C1 segment of cervical spinal cord (tissue), 14 donors: ENCODE results near the gene RMI2.
A peak's percentile ranks its signal among the peaks of the same experiment; 100 is the strongest.

Experiments
- DNase-seq, 14 donors: peaks; one replicate each; lab custom pipeline; 2025; lab: John Stamatoyannopoulos, UW

RMI2 gene

DNA sequence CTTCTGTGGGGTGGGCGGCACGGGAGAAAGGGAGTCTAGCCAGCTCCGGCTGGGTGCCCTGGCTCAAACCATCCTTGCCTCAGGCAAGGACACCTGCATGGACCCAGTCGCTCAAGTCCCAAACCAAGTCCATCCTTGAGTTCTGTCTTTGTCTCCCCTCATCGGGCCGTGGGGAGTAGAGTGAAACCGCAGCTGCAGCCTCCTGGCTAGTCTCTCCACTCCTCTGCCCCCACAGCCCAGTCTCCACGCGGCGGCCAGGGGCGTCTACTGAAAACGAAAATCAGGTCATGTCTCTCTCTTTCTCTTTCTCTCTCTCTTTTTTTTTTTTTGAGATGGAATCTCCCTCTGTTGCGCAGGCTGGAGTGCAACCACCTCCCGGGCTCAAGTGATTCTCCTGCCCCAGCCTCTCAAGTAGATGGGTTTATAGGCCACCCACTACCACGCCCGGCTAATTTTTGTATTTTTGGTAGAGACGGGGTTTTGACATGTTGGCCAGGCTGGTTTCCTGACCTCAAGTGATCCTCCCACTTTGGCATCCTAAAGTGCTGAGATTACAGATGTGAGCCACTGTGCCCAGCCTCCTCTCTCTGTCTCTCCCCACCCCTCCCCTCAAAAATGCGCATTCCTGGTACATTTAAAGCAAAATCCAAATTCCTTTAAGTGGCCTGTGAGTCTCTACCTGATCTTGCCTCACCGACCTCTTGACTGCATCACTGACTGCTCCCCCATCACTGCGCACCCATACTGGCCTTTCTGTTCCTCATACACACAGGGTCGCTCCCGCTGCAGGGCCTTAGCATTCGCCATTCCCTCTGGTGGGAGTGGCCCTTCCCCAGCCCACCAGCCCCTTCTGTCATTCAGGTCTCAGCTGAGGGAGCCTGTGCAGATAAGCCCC, 17.7 kb upstream of the RMI2 start:
- no peak for DNase-seq

DNA sequence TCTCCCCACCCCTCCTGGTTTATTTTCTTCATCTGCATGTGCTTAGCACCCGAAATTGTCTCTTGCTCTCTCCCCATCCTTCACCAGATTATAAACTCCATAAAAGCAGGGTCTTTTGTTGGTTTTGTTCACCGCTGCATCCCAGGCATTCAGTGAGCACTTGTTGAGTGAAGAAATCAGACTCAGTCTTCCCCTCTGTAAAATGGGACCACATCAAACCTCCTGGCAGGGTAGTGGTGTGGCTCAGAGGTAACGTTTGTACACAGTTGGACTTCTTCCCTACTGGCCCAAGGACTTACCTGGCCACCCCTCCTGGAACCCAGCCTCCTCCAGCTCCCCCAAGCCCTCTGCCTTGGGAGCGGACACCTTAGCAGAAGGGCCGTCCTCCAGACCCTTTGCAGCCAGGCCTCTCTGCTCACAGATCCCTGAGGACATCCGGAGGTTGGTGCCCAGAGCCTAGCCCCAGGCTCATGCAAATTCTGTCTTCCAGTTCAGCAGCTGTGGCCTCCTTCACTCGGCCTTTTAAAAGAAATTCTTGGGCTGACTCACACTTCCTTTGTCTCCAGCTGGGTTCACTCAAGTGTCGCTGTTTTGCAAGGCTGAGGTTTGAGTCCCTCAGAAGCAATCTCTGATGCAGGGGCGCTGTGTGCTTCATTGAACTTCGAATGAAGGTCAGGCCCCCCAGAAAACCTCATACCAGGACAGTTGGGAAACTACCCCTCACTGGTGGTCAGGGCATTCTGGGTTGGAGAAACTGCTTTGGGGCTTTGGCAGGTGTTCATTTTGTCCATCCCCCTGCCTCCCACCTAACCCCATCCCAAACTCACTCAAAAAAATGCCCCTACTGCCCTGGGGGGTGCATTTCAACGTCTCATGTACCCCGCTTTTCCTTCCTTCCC, 16.8 kb upstream of the RMI2 start:
- DNase-seq = peak in 3 of 14 donors; percentile 3 to 30 (median 4)

GRCh38 chr16:11329071-11329491, 16.2 kb upstream of the RMI2 start:
- DNase-seq = no peak

DNA sequence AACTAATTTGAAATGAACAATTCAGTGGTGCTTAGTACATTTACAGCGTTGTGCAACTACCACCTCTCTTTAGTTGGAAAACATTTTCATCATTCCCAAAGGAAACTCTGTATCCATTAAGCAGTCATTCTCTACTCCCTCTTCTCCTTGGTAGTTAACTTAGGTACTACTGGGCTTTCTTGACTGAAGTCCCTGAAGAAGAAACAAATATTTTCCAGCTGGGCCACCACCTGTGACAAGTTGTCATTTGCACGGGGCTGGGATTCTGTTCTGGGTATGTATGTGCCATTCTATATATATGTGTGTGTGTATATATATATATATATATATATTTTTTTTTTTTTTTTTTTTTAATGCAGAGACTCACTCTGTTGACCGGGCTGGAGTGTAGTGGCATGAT, 15.4 kb upstream of the RMI2 start:
- DNase-seq = no peak

GRCh38 chr16:11330526-11331237, 14.6 kb upstream of the RMI2 start:
- no peak for DNase-seq

DNA sequence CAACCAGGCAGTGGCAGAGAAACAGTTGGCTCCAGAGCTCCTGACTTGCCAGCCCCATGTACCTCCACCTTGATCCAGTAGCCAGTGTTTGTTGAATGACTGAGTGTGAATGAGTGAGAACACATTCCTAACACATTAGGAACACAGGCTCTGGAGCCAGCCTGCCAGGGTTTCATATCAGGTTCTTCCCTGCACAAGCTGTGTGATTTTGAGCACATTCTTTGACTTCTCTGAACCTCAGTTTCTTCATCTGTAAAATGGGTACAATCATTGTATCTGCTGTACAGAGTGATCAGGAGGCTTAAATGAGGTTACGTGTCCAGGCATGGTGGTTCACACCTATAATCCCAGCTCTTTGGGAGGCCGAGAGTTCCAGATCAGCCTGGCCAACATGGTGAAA, 13.3 kb upstream of the RMI2 start:
- no peak for DNase-seq

GRCh38 chr16:11333010-11333409, 12.2 kb upstream of the RMI2 start:
- no peak for DNase-seq

GRCh38 chr16:11333702-11334101, 11.6 kb upstream of the RMI2 start:
- no peak for DNase-seq

- no peak for DNase-seq
Measured at GRCh38 chr16:11334831-11335404, 10.3 kb upstream of the RMI2 start.

- DNase-seq = no peak
Measured at GRCh38 chr16:11339075-11339474, 6.2 kb upstream of the RMI2 start.

DNA sequence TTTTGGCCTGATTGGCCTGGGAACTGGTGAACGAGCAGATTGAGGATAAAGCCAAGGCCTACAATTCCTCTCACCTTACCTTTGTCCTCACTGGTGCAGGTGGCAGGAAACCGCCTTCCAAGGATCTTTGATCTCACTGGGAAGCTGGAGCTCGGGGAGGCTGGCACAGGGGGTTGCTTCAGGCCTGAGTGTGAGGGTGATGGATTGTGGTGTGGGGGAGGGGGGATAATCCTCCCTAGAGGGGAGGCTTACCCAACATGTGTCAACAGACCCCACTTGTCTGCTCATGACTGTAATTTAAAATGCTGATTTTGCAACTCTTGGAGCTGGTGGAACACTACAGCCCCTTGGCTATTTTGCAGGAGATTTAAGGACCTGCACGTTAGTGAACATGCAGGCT, 4.5 kb upstream of the RMI2 start:
- DNase-seq = no peak

GRCh38 chr16:11341371-11341770, 3.9 kb upstream of the RMI2 start:
- DNase-seq = no peak

DNA sequence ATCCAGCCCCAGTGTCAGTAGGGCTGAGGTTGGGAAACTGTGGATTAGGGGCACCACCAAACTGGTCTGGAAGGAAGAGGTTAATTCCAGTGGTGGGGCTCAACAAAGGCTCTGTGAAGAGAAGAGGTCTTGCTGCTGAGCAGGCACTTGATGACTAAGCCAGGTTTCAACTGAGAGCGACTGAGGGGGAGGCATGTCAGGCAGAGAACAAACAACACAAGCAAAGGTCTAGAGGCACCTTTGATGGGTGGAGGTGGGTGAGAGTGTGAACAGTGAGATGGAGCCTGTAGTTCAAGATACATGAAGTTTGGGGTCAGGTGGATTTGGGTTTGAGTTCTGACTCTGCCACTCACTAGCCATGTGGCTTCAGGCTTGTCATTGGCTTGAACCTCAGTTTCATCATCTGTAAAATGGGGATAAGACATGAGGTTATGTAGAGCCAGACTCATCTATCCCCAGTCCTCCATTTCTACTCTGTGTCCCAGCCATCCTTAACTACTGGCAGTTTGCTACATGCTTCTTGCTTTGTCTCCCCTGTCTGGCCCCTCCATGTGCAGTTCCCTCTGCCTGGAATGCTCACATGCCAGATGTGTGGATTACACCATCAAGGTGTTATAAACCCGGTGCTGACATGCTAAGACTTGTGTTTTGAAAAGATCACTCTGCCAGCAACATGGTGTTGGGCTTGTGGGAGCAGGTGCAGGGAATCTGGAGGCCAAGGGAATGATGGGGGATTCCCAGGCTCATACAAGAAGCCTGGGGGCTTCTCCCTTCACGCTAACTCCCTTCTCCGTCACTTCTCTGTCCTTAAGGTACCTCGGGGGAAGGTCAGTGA, 3.0 kb upstream of the RMI2 start:
- no peak for DNase-seq

DNA sequence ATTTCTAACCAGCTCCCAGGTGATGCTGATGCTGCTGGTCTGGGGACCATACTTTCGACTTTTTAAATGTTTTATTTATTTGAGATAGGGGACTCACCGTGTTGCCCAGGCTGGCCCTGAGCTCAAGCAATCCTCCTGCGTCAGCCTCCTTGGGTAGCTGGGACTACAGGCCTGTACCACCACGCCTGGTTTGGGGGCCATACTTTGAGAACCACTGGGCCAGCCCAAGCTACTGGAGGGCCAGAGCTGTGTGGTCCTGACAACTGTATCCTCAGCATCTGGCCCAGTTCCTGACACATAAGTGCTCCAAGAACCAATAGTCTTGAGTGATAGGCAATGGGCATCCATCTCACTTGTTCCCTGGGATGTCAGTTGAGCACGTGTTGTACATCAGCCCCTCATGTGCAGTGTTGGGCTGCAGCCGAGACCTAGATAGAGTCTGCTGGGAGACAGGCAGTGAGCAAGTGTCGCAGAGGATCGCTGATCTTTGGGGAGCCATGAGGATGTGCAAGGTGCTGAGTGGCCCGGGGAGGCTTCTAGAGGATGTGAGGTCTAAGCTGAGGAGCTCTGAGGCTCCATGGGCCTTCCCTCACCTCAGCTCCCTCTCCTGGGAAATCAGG, 1.6 kb downstream of the RMI2 start:
- DNase-seq = no peak

DNA sequence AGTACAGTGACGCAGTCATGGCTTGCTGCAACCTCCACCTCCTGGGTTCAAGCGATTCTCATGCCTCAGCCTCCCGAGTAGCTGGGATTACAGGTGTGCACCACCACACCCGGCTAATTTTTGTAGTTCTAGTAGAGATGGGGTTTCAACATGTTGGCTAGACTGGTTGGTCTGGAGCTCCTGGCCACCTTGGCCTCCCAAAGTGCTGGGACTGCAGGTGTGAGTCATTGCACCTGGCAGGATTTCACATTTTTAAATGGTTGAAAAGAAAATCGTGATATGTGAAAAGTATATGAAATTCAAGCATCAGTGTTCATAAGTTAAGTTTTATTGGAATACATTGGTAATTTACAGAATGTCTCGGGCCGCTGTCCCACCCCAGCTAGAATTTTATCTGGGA, 2.6 kb downstream of the RMI2 start:
- no peak for DNase-seq

DNA sequence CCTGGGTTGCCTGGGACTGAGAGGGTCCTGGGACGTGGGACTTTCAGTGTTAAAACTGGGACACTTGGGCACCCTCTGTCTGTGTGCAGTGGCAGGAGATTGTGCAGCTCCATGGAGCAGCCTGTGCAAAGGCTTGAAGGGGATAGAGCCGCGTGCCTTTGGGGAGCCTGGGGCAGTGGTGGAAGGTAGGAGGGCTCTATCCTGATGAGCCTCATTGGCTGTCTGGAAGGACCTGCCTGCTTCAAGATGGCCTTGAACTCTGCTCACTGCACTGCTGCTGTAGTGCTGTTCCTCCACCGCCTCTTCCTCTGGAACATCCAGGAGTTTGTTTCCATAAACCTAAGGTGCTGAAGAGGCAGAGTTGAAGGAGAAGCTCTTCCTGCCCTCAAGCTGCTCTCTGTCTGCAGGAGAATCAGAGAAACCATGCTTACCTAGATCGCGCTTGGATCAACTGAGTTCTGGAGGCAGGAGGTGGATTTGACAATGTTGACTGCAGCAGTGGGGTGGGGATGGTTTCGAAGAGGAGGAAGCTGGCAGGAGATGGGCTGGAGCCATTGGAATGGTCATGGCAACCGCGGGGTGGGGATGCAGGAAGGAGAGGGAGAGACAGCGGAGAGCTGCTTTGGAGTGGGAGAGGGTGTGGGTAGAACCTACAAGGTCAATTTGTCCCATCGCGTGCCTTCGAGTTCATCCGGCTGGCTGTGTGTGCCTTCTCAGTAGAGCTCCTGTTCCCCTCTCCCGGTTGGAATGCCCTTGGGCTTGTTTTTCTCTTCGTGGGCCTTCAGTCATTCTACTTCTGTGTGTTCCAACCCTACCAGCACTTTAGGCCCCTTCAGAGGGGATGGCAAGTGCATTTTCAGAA, 3.7 kb downstream of the RMI2 start:
- no peak for DNase-seq

- DNase-seq = peak in 9 of 14 donors; percentile 13 to 74 (median 41)
Measured at GRCh38 chr16:11349599-11350276, 4.5 kb downstream of the RMI2 start.

DNA sequence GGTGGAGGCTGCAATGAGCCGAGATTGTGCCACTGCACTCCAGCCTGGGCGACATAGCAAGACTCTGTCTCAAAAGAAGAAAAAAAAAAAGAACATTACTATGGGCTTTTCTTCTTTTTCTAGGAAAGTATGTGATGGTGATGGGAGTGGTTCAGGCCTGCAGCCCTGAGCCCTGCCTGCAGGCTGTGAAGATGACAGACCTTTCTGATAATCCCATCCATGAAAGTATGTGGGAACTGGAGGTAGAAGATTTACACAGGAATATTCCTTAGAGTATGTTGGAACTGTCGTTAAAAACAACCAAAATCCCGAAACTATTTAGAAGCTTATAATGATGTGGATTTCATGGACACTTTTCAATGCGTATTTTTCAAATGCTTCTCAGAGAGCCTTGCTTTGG, 5.3 kb downstream of the RMI2 start:
- DNase-seq = no peak

DNA sequence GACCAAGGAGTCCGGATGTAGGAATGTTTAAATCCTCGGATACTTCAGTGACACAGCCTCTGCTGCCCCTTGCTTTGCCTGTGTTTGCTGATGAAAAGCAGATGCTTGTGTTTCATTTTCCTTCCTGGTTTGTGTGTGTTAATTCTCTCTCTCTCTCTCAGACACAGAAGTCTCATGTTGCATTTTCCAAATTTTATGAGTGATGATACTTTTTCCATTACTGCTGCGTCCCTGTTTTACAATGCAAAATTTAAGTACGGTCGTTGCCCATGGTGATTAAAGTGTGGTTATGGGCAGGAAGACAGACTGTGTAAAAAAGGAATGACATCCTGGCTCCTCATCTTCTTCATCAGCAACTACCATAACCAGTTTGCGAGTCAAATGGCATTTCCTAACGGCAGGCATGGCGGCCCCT, 5.7 kb downstream of the RMI2 start:
- DNase-seq = no peak
